HEK293 (cell line): Measurements from ENCODE around the gene CYP1B1.

ENCODE experiments used
- CTCF ChIA-PET: fragments of 350-600 bp; formaldehyde crosslinking; extraction: SDS; loops from one replicate; lab custom pipeline; 2021; ENCODE audit warnings: antibody characterized with exemption; lab: Yijun Ruan, JAX
- POLR2A ChIA-PET: fragments of 300-600 bp; formaldehyde crosslinking; extraction: SDS; loops from one replicate; lab custom pipeline; 2020; ENCODE audit warnings: antibody characterized with exemption, inconsistent platforms; lab: Yijun Ruan, JAX
- H3K27ac ChIP-seq: fragments of 200-500 bp; sonication (Bioruptor generic); 2 replicates; pipeline ENCODE4 v1.5.1; 2014; ENCODE audit warnings: low read depth, low read length, control low read depth, inconsistent platforms; ENCODE audit errors: extremely low read depth
- H3K36me3 ChIP-seq, 2 experiments: fragments of 200-500 bp in 1 of 2; sonication (Bioruptor generic) in 1 of 2; 1 replicate in 1 of 2; 2 replicates in 1 of 2; pipeline ENCODE4 v1.5.1; 2014 to 2017; ENCODE audit warnings: inconsistent platforms in 2 of 2, low read length in 2 of 2; ENCODE audit not compliant: control insufficient read depth in 2 of 2, insufficient read depth in 1 of 2
- H3K4me1 ChIP-seq: fragments of 200-500 bp; sonication (Bioruptor generic); 2 replicates; pipeline ENCODE4 v1.5.1; 2014; ENCODE audit warnings: mild to moderate bottlenecking, low read length, inconsistent platforms; ENCODE audit not compliant: control insufficient read depth, insufficient read depth
- H3K4me3 ChIP-seq: 2 replicates; pipeline ENCODE4 v1.5.1; 2011; ENCODE audit warnings: low read depth, mild to moderate bottlenecking, control low read depth, low read length, moderate library complexity
- H3K9me3 ChIP-seq: fragments of 200-500 bp; sonication (Bioruptor generic); 2 replicates; pipeline ENCODE4 v1.5.1; 2014; ENCODE audit warnings: low read depth, low read length, inconsistent platforms; ENCODE audit not compliant: control insufficient read depth, insufficient read depth
- PRDM1 ChIP-seq: fragments of 450-650 bp; formaldehyde crosslinking; IDR thresholded peaks from 2 replicates; pipeline ENCODE4; 2016; ENCODE audit warnings: missing biosample characterization, missing genetic modification characterization
- PRDM6 ChIP-seq: fragments of 450-650 bp; formaldehyde crosslinking; IDR thresholded peaks from 2 replicates; pipeline ENCODE4 v1.5.1; 2017; ENCODE audit warnings: missing biosample characterization, missing genetic modification characterization
- SCRT1 ChIP-seq: fragments of 450-650 bp; formaldehyde crosslinking; IDR thresholded peaks from 2 replicates; pipeline ENCODE4 v1.5.1; 2016; ENCODE audit warnings: missing biosample characterization, missing genetic modification characterization, borderline replicate concordance
- ZBTB26 ChIP-seq: fragments of 450-650 bp; formaldehyde crosslinking; optimal IDR thresholded peaks from 2 replicates; pipeline ENCODE3; 2016; ENCODE audit warnings: missing biosample characterization, mild to moderate bottlenecking, missing genetic modification characterization
- ZNF114 ChIP-seq: fragments of 450-650 bp; formaldehyde crosslinking; IDR thresholded peaks from 2 replicates; pipeline ENCODE4 v1.5.0; 2017; ENCODE audit warnings: missing biosample characterization, missing genetic modification characterization
- ZNF133 ChIP-seq: fragments of 450-650 bp; formaldehyde crosslinking; IDR thresholded peaks from 2 replicates; pipeline ENCODE4 v1.5.1; 2016; ENCODE audit warnings: missing biosample characterization, missing genetic modification characterization
- ZNF148 ChIP-seq: fragments of 450-650 bp; formaldehyde crosslinking; IDR thresholded peaks from 2 replicates; pipeline ENCODE4 v1.5.0; 2017; ENCODE audit warnings: missing biosample characterization, missing genetic modification characterization, borderline replicate concordance
- ZNF24 ChIP-seq: fragments of 450-650 bp; formaldehyde crosslinking; IDR thresholded peaks from 2 replicates; pipeline ENCODE4 v1.5.1; 2016; ENCODE audit warnings: missing biosample characterization, missing genetic modification characterization
- ZNF324 ChIP-seq: fragments of 450-650 bp; formaldehyde crosslinking; IDR thresholded peaks from 2 replicates; pipeline ENCODE4 v1.5.1; 2016; ENCODE audit warnings: missing biosample characterization, missing genetic modification characterization
- ZNF449 ChIP-seq: fragments of 450-650 bp; formaldehyde crosslinking; IDR thresholded peaks from 2 replicates; pipeline ENCODE4 v1.5.1; 2017; ENCODE audit warnings: missing biosample characterization, mild to moderate bottlenecking, missing genetic modification characterization, moderate library complexity
- ZNF513 ChIP-seq: fragments of 450-650 bp; IDR thresholded peaks from 2 replicates; pipeline ENCODE4 v1.5.1; 2018; ENCODE audit warnings: missing biosample characterization, missing genetic modification characterization
- ZNF548 ChIP-seq: fragments of 450-650 bp; formaldehyde crosslinking; IDR thresholded peaks from 2 replicates; pipeline ENCODE4 v1.5.1; 2016; ENCODE audit warnings: missing biosample characterization, missing genetic modification characterization
- ZNF600 ChIP-seq: fragments of 450-650 bp; formaldehyde crosslinking; IDR thresholded peaks from 2 replicates; pipeline ENCODE4 v1.5.1; 2016; ENCODE audit warnings: missing biosample characterization, missing genetic modification characterization
- ZNF610 ChIP-seq: fragments of 450-650 bp; formaldehyde crosslinking; IDR thresholded peaks from 2 replicates; pipeline ENCODE4 v1.5.1; 2016; ENCODE audit warnings: missing biosample characterization, missing genetic modification characterization, borderline replicate concordance
- ZNF624 ChIP-seq: fragments of 450-650 bp; formaldehyde crosslinking; IDR thresholded peaks from 2 replicates; pipeline ENCODE4 v1.5.1; 2017; ENCODE audit warnings: missing biosample characterization, missing genetic modification characterization
- ZNF660 ChIP-seq: fragments of 450-650 bp; IDR thresholded peaks from 2 replicates; pipeline ENCODE4 v1.5.1; 2018; ENCODE audit warnings: missing biosample characterization, mild to moderate bottlenecking, missing genetic modification characterization
- ZNF747 ChIP-seq: fragments of 450-650 bp; formaldehyde crosslinking; IDR thresholded peaks from 2 replicates; pipeline ENCODE4 v1.5.1; 2016; ENCODE audit warnings: missing biosample characterization, missing genetic modification characterization
- ZNF768 ChIP-seq: fragments of 450-650 bp; formaldehyde crosslinking; IDR thresholded peaks from 2 replicates; pipeline ENCODE4 v1.5.1; 2018; ENCODE audit warnings: missing biosample characterization, mild to moderate bottlenecking, missing genetic modification characterization
- ZNF792 ChIP-seq: fragments of 450-650 bp; formaldehyde crosslinking; IDR thresholded peaks from 2 replicates; pipeline ENCODE4 v1.5.1; 2016; ENCODE audit warnings: missing biosample characterization, missing genetic modification characterization
- ZSCAN18 ChIP-seq: fragments of 450-650 bp; formaldehyde crosslinking; IDR thresholded peaks from 2 replicates; pipeline ENCODE4 v1.5.1; 2016; ENCODE audit warnings: missing biosample characterization, missing genetic modification characterization
- ZSCAN4 ChIP-seq: fragments of 450-650 bp; formaldehyde crosslinking; IDR thresholded peaks from 2 replicates; pipeline ENCODE4 v1.5.1; 2017; ENCODE audit warnings: missing biosample characterization, missing genetic modification characterization
- ZSCAN5A ChIP-seq: fragments of 450-650 bp; formaldehyde crosslinking; IDR thresholded peaks from 2 replicates; pipeline ENCODE4 v1.5.1; 2016; ENCODE audit warnings: missing biosample characterization, missing genetic modification characterization

CYP1B1 gene

GRCh38 chr2:38070438-38070837, 5.5 kb downstream of the CYP1B1 start (continued):
- TF ChIP-seq PRDM1 (tag by site-specific recombination) (no peak), ZNF660 (tag by site-specific recombination) (no peak), ZSCAN18 (tag by site-specific recombination) (no peak)

- Histone ChIP-seq H3K4me3 (no peak overlapping the region), H3K9me3 (no peaks in the 10 kb centered on the region), H3K27ac (no peak overlapping the region), H3K36me3 (no peaks in the 10 kb centered on the region), H3K4me1 (peaks cover 4% of the 10 kb centered on the region; the same call in 1 of the 2 replicates)
- ChIA-PET POLR2A (interaction anchor here (1.1 to 1.2 kb wide), 2 partner anchors 8 kb away, joined by 4 to 7 read pairs; partner anchors contain the start of gene CYP1B1), CTCF (interaction anchor here (0.6 to 1.7 kb wide), 4 partner anchors 8 to 78 kb away, joined by 3 to 8 read pairs (median 3); partner anchors contain the start of gene CYP1B1)
- TF ChIP-seq ZNF324 (tag by site-specific recombination) (no peak), ZNF548 (tag by site-specific recombination) (no peak), ZNF114 (tag by site-specific recombination) (no peak), ZNF513 (tag by site-specific recombination) (no peak), PRDM6 (tag by site-specific recombination) (no peak), ZNF24 (tag by site-specific recombination) (no peak), ZNF624 (tag by site-specific recombination) (no peak), ZSCAN4 (tag by site-specific recombination) (no peak), ZNF792 (tag by site-specific recombination) (no peak), ZNF133 (tag by site-specific recombination) (no peak), ZBTB26 (no peak), ZNF610 (tag by site-specific recombination) (no peak), ZNF747 (tag by site-specific recombination) (no peak), ZSCAN5A (tag by site-specific recombination) (no peak), ZNF600 (tag by site-specific recombination) (no peak), ZNF148 (tag by site-specific recombination) (no peak), ZNF449 (tag by site-specific recombination) (no peak), SCRT1 (no peak), ZNF768 (tag by site-specific recombination) (no peak)
These were observed 7.7 kb downstream of the CYP1B1 start for GRCh38 chr2:38068234-38068633.
